ENCODE data around the gene LRRC34.

LRRC34 gene

GRCh38 chr3:169812332-169813235 is at the start of gene LRRC34, which contains the start of gene LRRIQ4:
Gene LRRC34 (minus strand): TSS chr3:169812904. CDS start chr3:169812548, 356 bp downstream.
Gene LRRIQ4 (plus strand): TSS chr3:169812870. CDS start chr3:169821922, 9,052 bp downstream.
- DNase-seq = peak; percentile 31 to 57

- DNase-seq = no peak
These were observed 49.2 kb upstream of the LRRC34 start for GRCh38 chr3:169861871-169862270.

- no peak for DNase-seq
These were observed 45.1 kb upstream of the LRRC34 start for GRCh38 chr3:169857811-169858210.

- no peak for DNase-seq
These were observed 42.8 kb upstream of the LRRC34 start for GRCh38 chr3:169855514-169855913.

- no peak for DNase-seq
These were observed 37.9 kb upstream of the LRRC34 start for GRCh38 chr3:169850618-169851017.

- no peak for DNase-seq
These were observed 36.0 kb upstream of the LRRC34 start for GRCh38 chr3:169848741-169849140.

- no peak for DNase-seq
These were observed 35.2 kb upstream of the LRRC34 start for GRCh38 chr3:169847896-169848295.

- DNase-seq = no peak
These were observed 33.9 kb upstream of the LRRC34 start for GRCh38 chr3:169846458-169847193.

- no peak for DNase-seq
These were observed 30.3 kb upstream of the LRRC34 start for GRCh38 chr3:169842960-169843359.

- no peak for DNase-seq
These were observed 28.5 kb upstream of the LRRC34 start for GRCh38 chr3:169841171-169841570.

GRCh38 chr3:169838511-169839030 is 25.9 kb upstream of the LRRC34 start:
- no peak for DNase-seq

- DNase-seq = no peak
These were observed 24.2 kb upstream of the LRRC34 start for GRCh38 chr3:169836942-169837275.

GRCh38 chr3:169836078-169836941 is 23.6 kb upstream of the LRRC34 start:
- no peak for DNase-seq

- no peak for DNase-seq
These were observed 22.8 kb upstream of the LRRC34 start for GRCh38 chr3:169835533-169835932.

- no peak for DNase-seq
These were observed 15.0 kb upstream of the LRRC34 start for GRCh38 chr3:169827712-169828111.

- no peak for DNase-seq
These were observed 12.6 kb upstream of the LRRC34 start for GRCh38 chr3:169825316-169825715.

GRCh38 chr3:169822983-169823382 is 10.3 kb upstream of the LRRC34 start:
- no peak for DNase-seq

- no peak for DNase-seq
These were observed 9.8 kb upstream of the LRRC34 start for GRCh38 chr3:169822540-169822939.

GRCh38 chr3:169822091-169822490 is 9.4 kb upstream of the LRRC34 start:
- no peak for DNase-seq

- no peak for DNase-seq
These were observed 5.6 kb upstream of the LRRC34 start for GRCh38 chr3:169818316-169818715.

- DNase-seq = no peak
These were observed 3.0 kb upstream of the LRRC34 start for GRCh38 chr3:169815590-169816150.

- DNase-seq = no peak
These were observed 1.2 kb upstream of the LRRC34 start for GRCh38 chr3:169813757-169814517.

All from hippocampal formation (tissue), 2 donors.